H4 (cell line): ENCODE data around the gene PPBP. TPM values are rescaled to one million over a fixed set of nuclear protein-coding genes. Genes with fewer than 3 reads are reported as not detected.

Experiments used
- DNase-seq: peaks from one replicate; pipeline ENCODE4 v3.0.0-alpha.2; 2015; ENCODE audit warnings: low spot score
- total RNA-seq: library from RNA; depleted of rRNA; stranded (reverse); fragments of >200 nt; shearing (Covaris generic); gene quantifications from 2 replicates; pipeline ENCODE4 v1.2.3, GENCODE V29; 2014; rRNA removed

PPBP gene
- total RNA-seq, 1 experiment from 2014 or later = not detected

GRCh38 chr4:73948291-73948690 lies 39.7 kb downstream of the PPBP start:
- DNase-seq = no peak

DNA sequence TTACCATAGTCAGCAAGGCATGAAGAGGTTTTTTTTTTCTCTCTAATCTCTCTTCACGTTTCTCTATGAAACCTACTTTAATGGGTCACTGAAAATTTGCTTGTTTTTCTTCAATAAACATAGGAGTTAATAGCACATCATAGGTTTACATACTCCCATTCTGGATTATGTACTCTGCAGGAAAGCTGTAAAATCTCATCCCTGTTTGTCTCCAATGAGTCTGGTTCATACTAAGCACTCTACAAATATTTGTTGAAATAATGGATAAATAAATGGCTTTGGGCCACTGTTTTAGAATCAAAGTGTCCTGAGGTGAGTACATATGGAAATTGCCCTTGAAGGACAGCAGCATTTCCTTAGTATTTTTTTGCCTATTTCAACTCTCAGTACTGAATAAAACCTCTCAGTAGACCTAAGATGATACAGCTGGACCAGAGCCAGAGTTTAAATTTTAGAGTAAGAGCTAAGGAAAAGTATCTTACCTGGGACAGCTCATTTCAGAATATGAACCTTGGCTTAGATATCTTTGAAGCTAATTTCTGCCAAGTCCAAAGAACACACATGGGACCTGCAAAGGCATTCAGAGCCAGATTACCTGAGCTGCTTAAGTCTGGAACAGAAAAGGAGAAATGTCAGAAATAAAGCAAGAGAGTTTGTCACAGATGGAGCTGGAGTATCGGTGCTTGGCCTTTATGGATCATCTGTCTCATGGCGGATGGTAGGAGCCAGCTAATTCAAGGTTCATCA lies 40.6 kb downstream of the PPBP start:
- no peak for DNase-seq

- DNase-seq = no peak
Observed at GRCh38 chr4:73945674-73946449, 42.1 kb downstream of the PPBP start.

DNA sequence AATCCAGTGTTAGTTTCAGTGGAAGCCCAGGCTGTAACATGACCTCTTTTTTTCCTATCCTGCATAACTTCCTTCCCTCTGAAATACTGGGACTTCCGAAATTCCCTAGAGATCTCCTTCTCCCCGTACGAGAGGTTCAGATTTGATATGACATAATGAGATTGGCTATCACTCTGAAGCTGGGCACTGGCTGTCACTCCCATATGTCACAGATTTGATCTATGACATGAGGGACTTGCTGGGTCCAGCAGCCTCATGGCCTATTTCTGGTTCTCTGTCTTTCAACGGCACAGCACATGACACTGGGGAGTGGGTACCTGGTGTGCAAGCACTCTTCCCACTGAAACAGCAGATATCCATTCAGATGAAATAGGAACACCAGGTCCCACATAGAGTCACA lies 42.9 kb downstream of the PPBP start:
- DNase-seq = no peak

GRCh38 chr4:73944061-73944875 lies 43.7 kb downstream of the PPBP start:
- DNase-seq = no peak

- no peak for DNase-seq
Observed at GRCh38 chr4:73943555-73943954, 44.4 kb downstream of the PPBP start.

GRCh38 chr4:73936969-73937368 lies 51.0 kb downstream of the PPBP start:
- no peak for DNase-seq

Other genes with a start within 250 kb of the PPBP start
- gene CXCL8, start 247.6 kb downstream of the PPBP start, total RNA-seq = 26.7 and 45.3 TPM in 2 replicates
- gene CXCL6, start 151.5 kb downstream of the PPBP start, total RNA-seq = not detected in 2 replicates
- not detected in 2 replicates for gene PF4V1, start 134.9 kb downstream of the PPBP start, total RNA-seq
- not detected in 2 replicates for gene CXCL1, start 118.8 kb downstream of the PPBP start, total RNA-seq
- not detected in 2 replicates for gene PF4, start 6.2 kb downstream of the PPBP start, total RNA-seq
- gene CXCL5, start 10.5 kb upstream of the PPBP start, total RNA-seq = not detected in 2 replicates
- gene CXCL3, start 50.5 kb upstream of the PPBP start, total RNA-seq = 0.53 and 3.8 TPM in 2 replicates
- gene CXCL2, start 111.0 kb upstream of the PPBP start, total RNA-seq = 3.3 and 6.9 TPM in 2 replicates
- gene MTHFD2L, start 169.9 kb upstream of the PPBP start, total RNA-seq = 16.9 and 34.6 TPM in 2 replicates